Measurements from ENCODE around the gene PTPN13.
A peak's percentile ranks its signal among the peaks of the same experiment; 100 is the strongest.

Gene PTPN13

GRCh38 chr4:86560447-86560846, 33.7 kb upstream of the PTPN13 start (continued):
- TF ChIP-seq, protein P1, sequence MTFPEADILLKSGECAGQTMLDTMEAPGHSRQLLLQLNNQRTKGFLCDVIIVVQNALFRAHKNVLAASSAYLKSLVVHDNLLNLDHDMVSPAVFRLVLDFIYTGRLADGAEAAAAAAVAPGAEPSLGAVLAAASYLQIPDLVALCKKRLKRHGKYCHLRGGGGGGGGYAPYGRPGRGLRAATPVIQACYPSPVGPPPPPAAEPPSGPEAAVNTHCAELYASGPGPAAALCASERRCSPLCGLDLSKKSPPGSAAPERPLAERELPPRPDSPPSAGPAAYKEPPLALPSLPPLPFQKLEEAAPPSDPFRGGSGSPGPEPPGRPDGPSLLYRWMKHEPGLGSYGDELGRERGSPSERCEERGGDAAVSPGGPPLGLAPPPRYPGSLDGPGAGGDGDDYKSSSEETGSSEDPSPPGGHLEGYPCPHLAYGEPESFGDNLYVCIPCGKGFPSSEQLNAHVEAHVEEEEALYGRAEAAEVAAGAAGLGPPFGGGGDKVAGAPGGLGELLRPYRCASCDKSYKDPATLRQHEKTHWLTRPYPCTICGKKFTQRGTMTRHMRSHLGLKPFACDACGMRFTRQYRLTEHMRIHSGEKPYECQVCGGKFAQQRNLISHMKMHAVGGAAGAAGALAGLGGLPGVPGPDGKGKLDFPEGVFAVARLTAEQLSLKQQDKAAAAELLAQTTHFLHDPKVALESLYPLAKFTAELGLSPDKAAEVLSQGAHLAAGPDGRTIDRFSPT (tag by site-specific recombination; IDR thresholded peaks at IDR 0.05), result no peak
- TF ChIP-seq, protein P2, sequence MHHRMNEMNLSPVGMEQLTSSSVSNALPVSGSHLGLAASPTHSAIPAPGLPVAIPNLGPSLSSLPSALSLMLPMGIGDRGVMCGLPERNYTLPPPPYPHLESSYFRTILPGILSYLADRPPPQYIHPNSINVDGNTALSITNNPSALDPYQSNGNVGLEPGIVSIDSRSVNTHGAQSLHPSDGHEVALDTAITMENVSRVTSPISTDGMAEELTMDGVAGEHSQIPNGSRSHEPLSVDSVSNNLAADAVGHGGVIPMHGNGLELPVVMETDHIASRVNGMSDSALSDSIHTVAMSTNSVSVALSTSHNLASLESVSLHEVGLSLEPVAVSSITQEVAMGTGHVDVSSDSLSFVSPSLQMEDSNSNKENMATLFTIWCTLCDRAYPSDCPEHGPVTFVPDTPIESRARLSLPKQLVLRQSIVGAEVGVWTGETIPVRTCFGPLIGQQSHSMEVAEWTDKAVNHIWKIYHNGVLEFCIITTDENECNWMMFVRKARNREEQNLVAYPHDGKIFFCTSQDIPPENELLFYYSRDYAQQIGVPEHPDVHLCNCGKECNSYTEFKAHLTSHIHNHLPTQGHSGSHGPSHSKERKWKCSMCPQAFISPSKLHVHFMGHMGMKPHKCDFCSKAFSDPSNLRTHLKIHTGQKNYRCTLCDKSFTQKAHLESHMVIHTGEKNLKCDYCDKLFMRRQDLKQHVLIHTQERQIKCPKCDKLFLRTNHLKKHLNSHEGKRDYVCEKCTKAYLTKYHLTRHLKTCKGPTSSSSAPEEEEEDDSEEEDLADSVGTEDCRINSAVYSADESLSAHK (tag by site-specific recombination; IDR thresholded peaks at IDR 0.05), result no peak; the same call in 1 of the 2 replicates
- TF ChIP-seq ZNF146 (tag by site-specific recombination; IDR thresholded peaks at IDR 0.05), result no peak
- TF ChIP-seq ZNF174 (tag by site-specific recombination; IDR thresholded peaks at IDR 0.05), result no peak
- TF ChIP-seq ZBTB49 (tag by site-specific recombination; IDR thresholded peaks at IDR 0.05; ENCODE audit: low read depth), result no peak
- no peak for TF ChIP-seq ZNF544 (tag by site-specific recombination; IDR thresholded peaks at IDR 0.05)
- TF ChIP-seq ZNF433 (tag by site-specific recombination; IDR thresholded peaks at IDR 0.05; ENCODE audit: low read depth), result no peak
- no peak for TF ChIP-seq ZNF704 (tag by site-specific recombination; IDR thresholded peaks at IDR 0.05)
- TF ChIP-seq ZNF776 (tag by site-specific recombination; IDR thresholded peaks at IDR 0.05; ENCODE audit: borderline replicate concordance), result no peak
- no peak for TF ChIP-seq ZNF701 (tag by site-specific recombination; IDR thresholded peaks at IDR 0.05)

DNA sequence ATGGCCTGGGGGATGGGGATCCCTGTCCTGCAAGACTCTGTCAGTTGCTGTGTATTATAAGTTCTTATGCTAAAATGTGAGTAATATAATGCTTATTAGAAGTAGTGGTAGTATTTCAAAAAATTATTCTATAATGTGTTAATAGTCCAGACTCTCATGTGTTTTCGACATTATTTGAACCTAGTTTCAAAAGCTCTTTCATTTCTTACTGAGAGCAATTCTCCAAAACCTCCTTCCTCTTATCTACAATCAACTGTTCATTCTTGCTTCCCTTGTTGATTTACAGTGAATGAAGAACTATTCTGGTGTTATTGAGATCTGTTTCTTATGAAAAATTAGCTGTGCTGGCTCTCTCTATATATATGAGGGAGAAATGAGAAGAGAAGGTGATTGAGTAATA, 32.9 kb upstream of the PTPN13 start:
- POLR2A ChIA-PET, result interaction anchor here (0.7 kb wide), 1 partner anchor 33 kb away, joined by 4 read pairs; the partner anchor contains the start of gene PTPN13
- Histone ChIP-seq H3K4me3 (ENCODE audit: low read depth, low read length) (no peak overlapping the region), H3K27ac (ENCODE audit: extremely low read depth, low read depth, low read length) (peak overlapping the region; percentile 56; the same call in 1 of the 2 replicates), H3K4me1 (ENCODE audit: control insufficient read depth, insufficient read depth, low read length) (peaks cover 38% of the 10 kb centered on the region), H3K36me3 (ENCODE audit: control insufficient read depth in 2 of 2, insufficient read depth in 1 of 2, low read length in 2 of 2) (no peaks in the 10 kb centered on the region), H3K9me3 (ENCODE audit: control insufficient read depth, insufficient read depth, low read depth, low read length) (no peaks in the 10 kb centered on the region)
- TF ChIP-seq BCL11A (tag by site-specific recombination; IDR thresholded peaks at IDR 0.05; ENCODE audit: low read depth), result no peak
- TF ChIP-seq ZNF174 (tag by site-specific recombination; IDR thresholded peaks at IDR 0.05), result no peak
- no peak for TF ChIP-seq ZNF514 (tag by site-specific recombination; IDR thresholded peaks at IDR 0.05)
- no peak for TF ChIP-seq ZNF707 (tag by site-specific recombination; IDR thresholded peaks at IDR 0.05)
- no peak for TF ChIP-seq ZNF366 (tag by site-specific recombination; conservative IDR thresholded peaks at IDR 0.05)
- TF ChIP-seq ZNF24 (tag by site-specific recombination; IDR thresholded peaks at IDR 0.05), result no peak
- no peak for TF ChIP-seq ZNF350 (tag by site-specific recombination; IDR thresholded peaks at IDR 0.05)
- no peak for TF ChIP-seq ZNF184 (tag by site-specific recombination; IDR thresholded peaks at IDR 0.05)
- CTCF ChIA-PET, result no interaction called here
